Panc1 (cell line): ENCODE results near the gene DGCR2. TPM values are rescaled to one million over a fixed set of nuclear protein-coding genes. Genes with fewer than 3 reads are reported as not detected.

Source experiments
- ATAC-seq: fragments of 200-7000 bp; cut with Tn5 transposase; 2 replicates; pipeline ENCODE4 v1.9.1; 2020; ENCODE audit warnings: mild to moderate bottlenecking, moderate library complexity
- Bru-seq: library from RNA; stranded (reverse); fragments of 400-500 nt; gene quantifications from one replicate; lab custom pipeline; 2021; lab: Mats Ljungman, UMichigan
- BruChase-seq, 2 experiments: library from RNA; stranded (reverse); fragments of 400-500 nt; gene quantifications; one replicate each; lab custom pipeline; 2021; lab: Mats Ljungman, UMichigan
- BruUV-seq: library from RNA; stranded (reverse); fragments of 400-500 nt; replicated peaks from 2 replicates; lab custom pipeline; 2021; lab: Mats Ljungman, UMichigan
- CTCF ChIA-PET: fragments of 300-600 bp; sonication (Branson Sonifier 250); formaldehyde crosslinking; loops from one replicate; lab custom pipeline; 2022; ENCODE audit warnings: antibody characterized with exemption; lab: Charles Lee
- POLR2A ChIA-PET: fragments of 300-600 bp; sonication (Branson Sonifier 250); formaldehyde crosslinking; loops from one replicate; lab custom pipeline; 2022; ENCODE audit warnings: antibody characterized with exemption; lab: Charles Lee
- DNase-seq: peaks from one replicate; pipeline ENCODE4 v3.0.0-alpha.2; 2010; ENCODE audit warnings: low read depth, low spot score
- H3K27ac ChIP-seq: 2 replicates; pipeline ENCODE4 v1.5.1; 2011; ENCODE audit warnings: mild to moderate bottlenecking, low read length, inconsistent platforms
- H3K27me3 ChIP-seq: fragments of 200-500 bp; sonication (Bioruptor generic); 2 replicates; pipeline ENCODE4 v1.6.0; 2014; ENCODE audit warnings: low read length, inconsistent platforms; ENCODE audit not compliant: control insufficient read depth, insufficient read depth
- H3K36me3 ChIP-seq: fragments of 200-500 bp; sonication (Bioruptor generic); 2 replicates; pipeline ENCODE4 v1.5.1; 2014; ENCODE audit warnings: inconsistent platforms, mild to moderate bottlenecking, low read length, moderate library complexity; ENCODE audit not compliant: control insufficient read depth, insufficient read depth
- H3K4me1 ChIP-seq: 2 replicates; pipeline ENCODE4 v1.5.1; 2011; ENCODE audit warnings: inconsistent platforms, mild to moderate bottlenecking, low read length, moderate library complexity; ENCODE audit not compliant: control insufficient read depth, insufficient read depth
- H3K4me3 ChIP-seq, 2 experiments: 2 replicates each; pipeline ENCODE4 v1.5.1; 2011 to 2012; ENCODE audit warnings: low read depth in 2 of 2, low read length in 2 of 2, mild to moderate bottlenecking in 2 of 2, inconsistent platforms in 1 of 2, moderate library complexity in 1 of 2
- H3K9me3 ChIP-seq: fragments of 200-500 bp; sonication (Bioruptor generic); 2 replicates; pipeline ENCODE4 v1.5.1; 2014; ENCODE audit warnings: low read depth, mild to moderate bottlenecking, inconsistent platforms, low read length, moderate library complexity; ENCODE audit not compliant: control insufficient read depth, insufficient read depth
- CTCF ChIP-seq: fragments of 450-650 bp; IDR thresholded peaks from 2 replicates; pipeline ENCODE4 v1.5.1; 2017; ENCODE audit warnings: mild to moderate bottlenecking
- POLR2AphosphoS5 ChIP-seq: IDR thresholded peaks from 2 replicates; pipeline ENCODE4 v1.6.1; 2012; ENCODE audit warnings: mild to moderate bottlenecking, low read depth, low read length, moderate library complexity
- REST ChIP-seq, 2 experiments: IDR thresholded peaks; 2 replicates each; pipeline ENCODE4 v1.6.1; 2011 to 2012; ENCODE audit warnings: low read depth in 2 of 2, control low read depth in 1 of 2, low read length in 1 of 2, mild to moderate bottlenecking in 1 of 2, moderate library complexity in 1 of 2; ENCODE audit not compliant: insufficient read depth in 1 of 2
- SIN3A ChIP-seq: IDR thresholded peaks from 2 replicates; pipeline ENCODE4 v1.6.1; 2012; ENCODE audit warnings: low read depth, mild to moderate bottlenecking, low read length, moderate library complexity, borderline replicate concordance; ENCODE audit not compliant: insufficient read depth
- TCF7L2 ChIP-seq: IDR thresholded peaks from 2 replicates; pipeline ENCODE4 v1.6.1; 2011; ENCODE audit warnings: mild to moderate bottlenecking, low read depth, low read length, inconsistent platforms
- in situ Hi-C: cut with HindIII; loops from 2 replicates; pipeline ENCODE4 v1.10.0; 2016; ENCODE audit warnings: low sequenced_read_pairs, low pct_unique_long_range_greater_than_20kb
- intact Hi-C: fragments of 100-400 bp; cut with micrococcal nuclease; formaldehyde crosslinking; loops from one replicate; pipeline ENCODE4 v1.10.0; 2022; ENCODE audit not compliant: unreplicated experiment
- long read RNA-seq: library from polyadenylated mRNA; unstranded; transcript quantifications from one replicate; pipeline ENCODE4 v2.0.0, GENCODE V29; 2021; ENCODE audit not compliant: unreplicated experiment
- polyA plus RNA-seq: library from polyadenylated mRNA; unstranded; fragments of >200 nt; gene quantifications from one replicate; pipeline ENCODE4 v1.2.1, GENCODE V29; 2012; ENCODE audit warnings: missing spikeins; ENCODE audit not compliant: insufficient read length
- total RNA-seq: library from RNA; stranded (reverse); gene quantifications from one replicate; pipeline ENCODE4 v1.2.1, GENCODE V29; 2021; ENCODE audit not compliant: unreplicated experiment

The DGCR2 gene
- total RNA-seq (35.1 TPM), Bru-seq, nascent RNA (percentile 68 among the genes with signal in this experiment), BruChase-seq, experiment 1, labeled RNA remaining after a 2-hour chase (percentile 68 among the genes with signal in this experiment), BruChase-seq, experiment 2, labeled RNA remaining after a 6-hour chase (percentile 76 among the genes with signal in this experiment)
- polyA plus RNA-seq = 42.4 TPM
- long read RNA-seq, full-length matches to known transcripts = 43 of 140 reads
- long read RNA-seq, partial matches to known transcripts = 22 of 140 reads
- long read RNA-seq, other reads (novel, unspliced or antisense) = 75 of 140 reads

- peak; percentile 98 for ATAC-seq
- ChIA-PET CTCF (interaction anchor here (0.6 kb wide), 1 partner anchor 48 kb away, joined by 3 read pairs; no protein-coding TSS in a partner anchor), POLR2A (no interaction called here)
- Histone ChIP-seq H3K27ac (peak within 1 kb of the TSS; percentile 70), H3K9me3 (no peaks in the 10 kb centered on the region), H3K4me1 (peaks cover 8% of the 10 kb centered on the region), H3K4me3 (peak within 1 kb of the TSS; percentile 61 to 70), H3K27me3 (no peaks in the 10 kb centered on the region), H3K36me3 (0 out of 2 replicates have a peak, but pooled peaks cover 3% of the 10 kb centered on the region)
- peak; percentile 54 for DNase-seq
- intact Hi-C loops = no loop called here
- TF ChIP-seq POLR2AphosphoS5 (peak; percentile 33; the same call in 1 of the 2 replicates), TCF7L2 (no peak), CTCF (no peak), SIN3A (0 out of 2 replicates have a peak, but pooled peaks have one; percentile 40), REST (IDR thresholded peaks at IDR 0.05; ENCODE audit: insufficient read depth in 1 of 2, low read depth in 2 of 2, low read length in 1 of 2) (no peak)
- BruUV-seq = no TSS peak
- in situ Hi-C loops = no loop called here
Observed at GRCh38 chr22:19122143-19122751, at the start of gene DGCR2. DGCR2 (minus strand) TSS chr22:19122412; CDS start chr22:19122206, 206 bp downstream.

GRCh38 chr22:19169947-19170318, 47.7 kb upstream of the DGCR2 start:
- ATAC-seq (no peak), DNase-seq (no peak)
- POLR2A ChIA-PET = no interaction called here
- in situ Hi-C loops = no loop called here
- Histone ChIP-seq H3K9me3 (no peaks in the 10 kb centered on the region), H3K27ac (no peak overlapping the region), H3K4me3 (peak overlapping the region; percentile 28 to 41; a peak in 3 of 4 replicates), H3K27me3 (no peaks in the 10 kb centered on the region; the same call in 1 of the 2 replicates), H3K36me3 (no peaks in the 10 kb centered on the region), H3K4me1 (peaks cover 24% of the 10 kb centered on the region)
- CTCF ChIA-PET = interaction anchor here (0.6 kb wide), 1 partner anchor 18 kb away, joined by 12 read pairs; no protein-coding TSS in a partner anchor
- BruUV-seq = no TSS peak
- no peak for TF ChIP-seq REST (IDR thresholded peaks at IDR 0.05; ENCODE audit: insufficient read depth in 1 of 2, low read depth in 2 of 2, low read length in 1 of 2)
- TF ChIP-seq SIN3A = no peak
- TF ChIP-seq TCF7L2 = no peak
- no peak for TF ChIP-seq CTCF
- TF ChIP-seq POLR2AphosphoS5 = no peak
- intact Hi-C loops = no loop called here
